Neural progenitor cell (in vitro differentiated cells): ENCODE data around the gene MEGF8. TPM values are rescaled to one million over a fixed set of nuclear protein-coding genes. Genes with fewer than 3 reads are reported as not detected.

Experiments
- DNase-seq: peaks from one replicate; pipeline ENCODE4 v3.0.0-alpha.2; 2016; ENCODE audit warnings: low spot score
- H2AFZ ChIP-seq: fragments of 200-600 bp; sonication (generic); replicated peaks from 2 replicates; pipeline ENCODE4 v1.6.1; 2016; ENCODE audit warnings: antibody characterized with exemption
- H3F3A ChIP-seq: fragments of 200-600 bp; sonication (generic); 2 replicates; pipeline ENCODE4 v1.6.1; 2016; ENCODE audit warnings: antibody characterized with exemption, low read depth
- H3K27ac ChIP-seq: fragments of 200-600 bp; sonication (generic); 2 replicates; pipeline ENCODE4 v1.5.1; 2016; ENCODE audit warnings: mild to moderate bottlenecking
- H3K27me3 ChIP-seq: fragments of 200-600 bp; sonication (generic); 2 replicates; pipeline ENCODE4 v1.6.1; 2016; ENCODE audit warnings: mild to moderate bottlenecking, moderate library complexity
- H3K36me3 ChIP-seq: fragments of 200-600 bp; sonication (generic); 2 replicates; pipeline ENCODE4 v1.5.1; 2016
- H3K4me1 ChIP-seq: fragments of 200-600 bp; sonication (generic); 2 replicates; pipeline ENCODE4 v1.6.1; 2016; ENCODE audit warnings: mixed run types
- H3K4me2 ChIP-seq: fragments of 200-600 bp; sonication (generic); 2 replicates; pipeline ENCODE4 v1.6.1; 2016
- H3K4me3 ChIP-seq: fragments of 200-600 bp; sonication (generic); 2 replicates; pipeline ENCODE4 v1.5.1; 2016
- H3K79me2 ChIP-seq: fragments of 200-600 bp; sonication (generic); 2 replicates; pipeline ENCODE4 v1.6.1; 2016; ENCODE audit warnings: low read depth
- H3K9ac ChIP-seq: fragments of 200-600 bp; sonication (generic); 2 replicates; pipeline ENCODE4 v1.6.1; 2016
- H3K9me3 ChIP-seq: fragments of 200-600 bp; sonication (generic); 2 replicates; pipeline ENCODE4 v1.5.1; 2016; ENCODE audit warnings: low read depth
- H4K20me1 ChIP-seq: fragments of 200-600 bp; sonication (generic); 2 replicates; pipeline ENCODE4 v1.6.1; 2016; ENCODE audit warnings: low read depth
- H3K27ac Mint-ChIP-seq: 3 replicates; pipeline ENCODE4 v1.8.0; 2021; ENCODE audit warnings: mixed read lengths
- H3K27me3 Mint-ChIP-seq: 2 replicates; pipeline ENCODE4 v1.8.0; 2022; ENCODE audit warnings: low read depth, mild to moderate bottlenecking, inconsistent platforms, moderate library complexity, mixed read lengths; ENCODE audit not compliant: insufficient read depth
- H3K36me3 Mint-ChIP-seq: 3 replicates; pipeline ENCODE4 v1.8.0; 2021; ENCODE audit warnings: mixed read lengths
- H3K4me1 Mint-ChIP-seq: 3 replicates; pipeline ENCODE4 v1.8.0; 2021; ENCODE audit warnings: mixed read lengths
- H3K4me3 Mint-ChIP-seq: 3 replicates; pipeline ENCODE4 v1.8.0; 2021; ENCODE audit warnings: mild to moderate bottlenecking, moderate library complexity, mixed read lengths
- H3K9me3 Mint-ChIP-seq: 3 replicates; pipeline ENCODE4 v1.8.0; 2020; ENCODE audit warnings: mixed read lengths
- CTCF ChIP-seq: fragments of 200-600 bp; sonication (generic); IDR thresholded peaks from 2 replicates; pipeline ENCODE4 v1.5.1; 2017; ENCODE audit warnings: antibody characterized with exemption, mild to moderate bottlenecking
- EZH2 ChIP-seq: fragments of 200-600 bp; sonication (generic); IDR thresholded peaks from 2 replicates; pipeline ENCODE4 v1.6.1; 2017; ENCODE audit warnings: antibody characterized with exemption, mild to moderate bottlenecking, moderate library complexity
- EZH2phosphoT487 ChIP-seq: fragments of 200-600 bp; sonication (generic); IDR thresholded peaks from 2 replicates; pipeline ENCODE4 v1.6.1; 2017; ENCODE audit warnings: antibody characterized with exemption
- total RNA-seq: library from RNA; depleted of rRNA; stranded (reverse); fragments of >200 nt; gene quantifications from 2 replicates; pipeline ENCODE4 v1.2.3, GENCODE V29; 2015; ENCODE audit warnings: low replicate concordance

MEGF8 gene
- total RNA-seq, 1 donor from 2014 or later: 7.3 TPM

- no peaks in the 10 kb centered on the region for H4K20me1 ChIP-seq
- no peaks in the 10 kb centered on the region for H3K79me2 ChIP-seq
These were observed 19.0 kb downstream of the MEGF8 start for GRCh38 chr19:42344336-42344893.

GRCh38 chr19:42345191-42345812 is 19.9 kb downstream of the MEGF8 start:
- no peak overlapping the region for H3K4me3 Mint-ChIP-seq
- Histone ChIP-seq H3F3A (no peaks in the 10 kb centered on the region), H4K20me1 (no peaks in the 10 kb centered on the region), H3K27me3 (no peaks in the 10 kb centered on the region), H2AFZ (no peak overlapping the region), H3K9ac (no peak overlapping the region), H3K36me3 (no peaks in the 10 kb centered on the region), H3K27ac (no peak overlapping the region), H3K4me2 (no peak overlapping the region), H3K4me1 (no peaks in the 10 kb centered on the region), H3K79me2 (no peaks in the 10 kb centered on the region), H3K9me3 (no peaks in the 10 kb centered on the region), H3K4me3 (no peak overlapping the region)
- H3K4me1 Mint-ChIP-seq: peaks cover 3% of the 10 kb centered on the region
- no peak overlapping the region for H3K27ac Mint-ChIP-seq
- no peak for DNase-seq
- no peak for TF ChIP-seq EZH2
- no peak for TF ChIP-seq EZH2phosphoT487
- no peak for TF ChIP-seq CTCF
- peaks cover 31% of the 10 kb centered on the region for H3K36me3 Mint-ChIP-seq
- H3K9me3 Mint-ChIP-seq: no peaks in the 10 kb centered on the region
- H3K27me3 Mint-ChIP-seq: peaks cover 12% of the 10 kb centered on the region

More at GRCh38 chr19:42344336-42344893, 19.0 kb downstream of the MEGF8 start:
- no peaks in the 10 kb centered on the region for H3F3A ChIP-seq
- TF ChIP-seq EZH2phosphoT487 (no peak), CTCF (no peak), EZH2 (no peak)
- no peaks in the 10 kb centered on the region for H3K9me3 ChIP-seq
- no peak overlapping the region for H3K4me2 ChIP-seq
- Mint-ChIP-seq H3K9me3 (no peaks in the 10 kb centered on the region), H3K4me3 (no peak overlapping the region), H3K36me3 (peaks cover 28% of the 10 kb centered on the region), H3K27ac (peak overlapping the region; percentile 95), H3K27me3 (peaks cover 10% of the 10 kb centered on the region), H3K4me1 (no peaks in the 10 kb centered on the region)
- no peak overlapping the region for H3K9ac ChIP-seq
- no peaks in the 10 kb centered on the region for H3K27me3 ChIP-seq
- H2AFZ ChIP-seq: no peak overlapping the region
- no peaks in the 10 kb centered on the region for H3K36me3 ChIP-seq
- H3K4me1 ChIP-seq: no peaks in the 10 kb centered on the region
- no peak overlapping the region for H3K4me3 ChIP-seq
- DNase-seq: no peak
- no peak overlapping the region for H3K27ac ChIP-seq

- peaks cover 10% of the 10 kb centered on the region for H3K27me3 Mint-ChIP-seq
- H3K36me3 ChIP-seq: no peaks in the 10 kb centered on the region
- no peak overlapping the region for H3K27ac ChIP-seq
- H3K4me3 Mint-ChIP-seq: no peak overlapping the region
- no peaks in the 10 kb centered on the region for H3K79me2 ChIP-seq
- no peak overlapping the region for H3K4me3 ChIP-seq
- H3K27ac Mint-ChIP-seq: no peak overlapping the region
- H3K4me1 Mint-ChIP-seq: peaks cover 14% of the 10 kb centered on the region
- no peak overlapping the region for H2AFZ ChIP-seq
- no peaks in the 10 kb centered on the region for H3F3A ChIP-seq
- no peaks in the 10 kb centered on the region for H4K20me1 ChIP-seq
- DNase-seq: no peak
- H3K27me3 ChIP-seq: no peaks in the 10 kb centered on the region
- no peak overlapping the region for H3K4me2 ChIP-seq
- TF ChIP-seq EZH2phosphoT487 (no peak), CTCF (no peak), EZH2 (no peak)
- H3K9me3 ChIP-seq: no peaks in the 10 kb centered on the region
- peaks cover 26% of the 10 kb centered on the region for H3K36me3 Mint-ChIP-seq
- no peaks in the 10 kb centered on the region for H3K4me1 ChIP-seq
- no peak overlapping the region for H3K9ac ChIP-seq
- H3K9me3 Mint-ChIP-seq: no peaks in the 10 kb centered on the region
These were observed 22.8 kb downstream of the MEGF8 start for GRCh38 chr19:42348211-42348610.
